Mammary epithelial cell (primary cell): ENCODE measurements around the gene PAH.

Experiments
- CTCF ChIP-seq, 2 donors: IDR thresholded peaks in 1 of 2; conservative IDR thresholded peaks in 1 of 2; 2 replicates each; pipeline ENCODE4 v1.5.1; 2011 to 2012; ENCODE audit warnings: inconsistent platforms in 2 of 2, low read length in 2 of 2, mild to moderate bottlenecking in 2 of 2, control low read depth in 1 of 2, low read depth in 1 of 2; ENCODE audit not compliant: insufficient read depth in 1 of 2; ENCODE audit errors: extremely low read depth in 1 of 2
- EZH2 ChIP-seq: IDR thresholded peaks from 2 replicates; pipeline ENCODE4 v1.6.1; 2012; ENCODE audit warnings: low read length, inconsistent platforms, borderline replicate concordance

DNA sequence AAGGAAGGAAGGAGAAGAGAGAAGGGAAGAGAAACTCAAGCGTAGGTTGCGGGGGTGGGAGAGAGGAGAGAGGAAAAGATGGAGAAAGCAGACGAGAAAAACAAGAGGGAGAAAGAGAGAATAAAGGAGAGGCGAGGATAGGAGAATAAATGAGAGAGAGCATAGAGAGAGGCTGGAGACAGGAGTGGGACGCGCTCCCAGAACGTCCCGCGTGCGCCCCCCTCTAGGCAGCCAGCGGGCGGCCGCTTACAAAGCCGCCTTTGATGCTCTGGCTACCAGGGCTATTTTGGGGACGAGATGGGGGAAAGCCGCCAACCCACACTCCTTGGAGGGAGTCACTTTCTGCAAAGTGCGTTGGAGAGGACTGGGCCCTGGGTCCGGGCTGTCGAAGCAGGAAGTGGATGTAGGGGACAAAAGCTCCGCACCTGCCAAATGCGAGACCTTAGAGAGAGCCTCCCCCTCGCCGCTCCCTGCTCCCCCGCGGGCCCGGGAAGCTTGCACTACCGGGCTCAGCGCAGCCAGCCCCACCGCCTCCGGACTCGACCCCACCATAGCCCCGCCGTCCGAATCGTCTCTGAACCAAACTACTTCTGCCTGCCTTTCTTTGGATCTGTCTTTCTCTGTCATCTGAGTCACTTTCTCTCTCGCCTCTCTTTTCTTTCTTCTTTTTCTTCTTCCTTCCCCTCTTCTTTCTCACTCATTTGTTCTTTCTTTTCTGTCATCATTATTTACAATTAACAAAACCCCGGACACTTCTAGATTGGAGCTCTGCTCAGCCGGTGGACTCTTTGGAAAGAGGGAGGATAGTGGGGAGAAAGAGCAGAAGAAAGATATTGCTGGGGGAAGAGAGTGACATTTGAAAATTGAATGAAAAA lies 48.5 kb upstream of the PAH start:
- TF ChIP-seq CTCF (conservative IDR thresholded peaks at IDR 0.05 in 1 of 2, IDR thresholded peaks at IDR 0.05 in 1 of 2; ENCODE audit: extremely low read depth in 1 of 2, insufficient read depth in 1 of 2, low read depth in 1 of 2, low read length in 2 of 2) (no peak), EZH2 (no peak)
